ENCODE measurements around the gene IFNG-AS1. TPM values are rescaled to one million over a fixed set of nuclear protein-coding genes. Genes with fewer than 3 reads are reported as not detected.
A peak's percentile ranks its signal among the peaks of the same experiment; 100 is the strongest.

IFNG-AS1 gene
- total RNA-seq: not detected

- FAIRE-seq (no peak), DNase-seq (ENCODE audit: low spot score in 2 of 2) (no peak)
These were observed at the start of gene IFNG-AS1 for GRCh38 chr12:67989184-67989920. TSS of gene IFNG-AS1 (plus strand) at chr12:67989447.

GRCh38 chr12:67939611-67940010 is 49.6 kb upstream of the IFNG-AS1 start:
- FAIRE-seq: no peak

GRCh38 chr12:67940780-67941243 is 48.4 kb upstream of the IFNG-AS1 start:
- FAIRE-seq (no peak), DNase-seq (ENCODE audit: low spot score in 2 of 2) (no peak)

More at GRCh38 chr12:67939611-67940010, 49.6 kb upstream of the IFNG-AS1 start:
- DNase-seq (ENCODE audit: low spot score in 2 of 2): no peak

GRCh38 chr12:67942724-67943123 is 46.5 kb upstream of the IFNG-AS1 start:
- FAIRE-seq: no peak
- DNase-seq (ENCODE audit: low spot score in 2 of 2): no peak

- DNase-seq (ENCODE audit: low spot score in 2 of 2): peak; percentile 10 to 54
- FAIRE-seq: peak; percentile 90
These were observed 45.9 kb upstream of the IFNG-AS1 start for GRCh38 chr12:67943141-67943892.

GRCh38 chr12:67944093-67944492 is 45.2 kb upstream of the IFNG-AS1 start:
- DNase-seq (ENCODE audit: low spot score in 2 of 2) (no peak), FAIRE-seq (no peak)

- DNase-seq (ENCODE audit: low spot score in 2 of 2) (no peak), FAIRE-seq (no peak)
These were observed 36.5 kb upstream of the IFNG-AS1 start for GRCh38 chr12:67952787-67953186.

GRCh38 chr12:67957383-67957782 is 31.9 kb upstream of the IFNG-AS1 start:
- DNase-seq (ENCODE audit: low spot score in 2 of 2) (no peak), FAIRE-seq (no peak)

GRCh38 chr12:67958187-67958586 is 31.1 kb upstream of the IFNG-AS1 start:
- DNase-seq (ENCODE audit: low spot score in 2 of 2) (no peak), FAIRE-seq (no peak)

GRCh38 chr12:67964456-67964855 is 24.8 kb upstream of the IFNG-AS1 start:
- FAIRE-seq (no peak), DNase-seq (ENCODE audit: low spot score in 2 of 2) (no peak)

GRCh38 chr12:67966560-67966959 is 22.7 kb upstream of the IFNG-AS1 start:
- DNase-seq (ENCODE audit: low spot score in 2 of 2) (no peak), FAIRE-seq (no peak)

- FAIRE-seq (no peak), DNase-seq (ENCODE audit: low spot score in 2 of 2) (no peak)
These were observed 20.9 kb upstream of the IFNG-AS1 start for GRCh38 chr12:67968321-67968720.

GRCh38 chr12:67968725-67969124 is 20.5 kb upstream of the IFNG-AS1 start:
- DNase-seq (ENCODE audit: low spot score in 2 of 2) (no peak), FAIRE-seq (no peak)

GRCh38 chr12:67969134-67969802 is 20.0 kb upstream of the IFNG-AS1 start:
- FAIRE-seq (no peak), DNase-seq (ENCODE audit: low spot score in 2 of 2) (no peak)

GRCh38 chr12:67977668-67978067 is 11.6 kb upstream of the IFNG-AS1 start:
- DNase-seq (ENCODE audit: low spot score in 2 of 2) (no peak), FAIRE-seq (no peak)

- FAIRE-seq (no peak), DNase-seq (ENCODE audit: low spot score in 2 of 2) (no peak)
These were observed 8.9 kb upstream of the IFNG-AS1 start for GRCh38 chr12:67980391-67980790.

- DNase-seq (ENCODE audit: low spot score in 2 of 2): no peak
These were observed 7.7 kb upstream of the IFNG-AS1 start for GRCh38 chr12:67981287-67982162.

GRCh38 chr12:67982164-67982563 is 7.1 kb upstream of the IFNG-AS1 start:
- FAIRE-seq (no peak), DNase-seq (ENCODE audit: low spot score in 2 of 2) (no peak)

More at GRCh38 chr12:67981287-67982162, 7.7 kb upstream of the IFNG-AS1 start:
- FAIRE-seq: no peak

GRCh38 chr12:67986632-67987031 is 2.6 kb upstream of the IFNG-AS1 start:
- DNase-seq (ENCODE audit: low spot score in 2 of 2) (no peak), FAIRE-seq (no peak)

- FAIRE-seq: no peak
- DNase-seq (ENCODE audit: low spot score in 2 of 2): no peak
These were observed 636 bp upstream of the IFNG-AS1 start for GRCh38 chr12:67988601-67989021.
